ENCODE measurements around the gene LRRIQ3.
"Not testable (repeated sequence)": the region's sequence is repeated elsewhere in the genome, so short reads cannot be mapped to it uniquely, and the experiment has no call there.

LRRIQ3 gene

DNA sequence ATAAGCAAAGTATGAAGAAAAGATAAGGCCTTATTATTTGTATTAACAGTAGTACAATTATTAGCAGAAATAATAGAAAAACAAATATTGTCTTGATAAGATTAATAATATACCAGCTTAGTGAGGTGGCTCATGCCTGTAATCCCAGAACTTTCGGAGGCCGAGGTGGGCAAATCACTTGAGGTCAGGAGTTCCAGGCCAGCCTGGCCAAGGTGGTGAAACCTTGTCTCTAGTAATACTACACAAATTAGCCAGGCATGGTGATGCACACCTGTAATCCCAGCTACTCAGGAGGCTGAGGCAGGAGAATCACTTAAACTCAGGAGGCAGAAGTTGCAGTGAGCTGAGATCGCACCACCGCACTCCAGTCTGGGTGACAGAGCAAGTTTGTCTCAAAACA, 80.6 kb downstream of the LRRIQ3 start:
- H3K27ac ChIP-seq, H3K4me3 ChIP-seq: not testable (repeated sequence)

DNA sequence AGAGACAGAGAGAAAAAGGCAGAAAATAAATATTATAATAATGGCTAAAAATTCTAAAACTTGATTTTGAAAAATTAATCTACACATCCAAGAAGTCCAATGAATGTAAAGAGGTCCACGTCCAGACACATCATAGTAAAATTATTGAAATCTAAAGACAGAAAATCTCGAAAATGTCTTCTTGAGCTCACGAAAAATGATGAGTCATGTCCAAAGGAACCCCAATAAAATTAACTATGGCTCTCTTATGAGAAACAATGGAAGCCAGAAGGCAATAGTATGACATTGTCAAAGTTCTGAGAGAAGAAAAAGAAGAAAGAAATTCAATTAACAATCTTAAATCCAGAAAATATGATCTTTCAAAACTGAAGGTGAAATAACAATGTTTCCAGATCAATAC, 84.6 kb downstream of the LRRIQ3 start:
- Histone ChIP-seq H3K4me3 (no peak overlapping the region), H3K27ac (no peak overlapping the region)

GRCh38 chr1:74107394-74107793, 90.6 kb downstream of the LRRIQ3 start:
- Histone ChIP-seq H3K4me3 (no peak overlapping the region), H3K27ac (no peak overlapping the region)

GRCh38 chr1:74091371-74091770, 106.6 kb downstream of the LRRIQ3 start:
- Histone ChIP-seq H3K27ac (no peak overlapping the region), H3K4me3 (no peak overlapping the region)

DNA sequence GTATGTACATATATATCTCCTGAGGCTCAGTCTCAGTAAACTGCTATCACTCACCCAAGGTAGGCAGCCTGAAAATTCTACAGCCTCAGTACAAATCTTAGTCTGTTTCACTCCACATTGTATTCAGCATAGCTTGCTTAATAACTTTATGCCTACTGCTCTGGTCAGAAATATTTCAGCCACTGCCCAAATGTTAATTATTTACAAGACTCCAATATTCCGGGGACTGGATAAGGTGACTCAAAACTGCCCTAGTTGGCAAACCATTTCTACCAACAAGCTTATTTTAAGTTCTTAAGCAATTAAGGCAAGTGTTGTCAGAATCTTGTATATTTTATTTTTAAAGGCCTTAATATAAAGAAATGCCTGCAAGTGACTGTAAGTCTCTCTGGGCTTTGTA, 114.8 kb downstream of the LRRIQ3 start:
- Histone ChIP-seq H3K4me3 (no peak overlapping the region), H3K27ac (no peak overlapping the region)

DNA sequence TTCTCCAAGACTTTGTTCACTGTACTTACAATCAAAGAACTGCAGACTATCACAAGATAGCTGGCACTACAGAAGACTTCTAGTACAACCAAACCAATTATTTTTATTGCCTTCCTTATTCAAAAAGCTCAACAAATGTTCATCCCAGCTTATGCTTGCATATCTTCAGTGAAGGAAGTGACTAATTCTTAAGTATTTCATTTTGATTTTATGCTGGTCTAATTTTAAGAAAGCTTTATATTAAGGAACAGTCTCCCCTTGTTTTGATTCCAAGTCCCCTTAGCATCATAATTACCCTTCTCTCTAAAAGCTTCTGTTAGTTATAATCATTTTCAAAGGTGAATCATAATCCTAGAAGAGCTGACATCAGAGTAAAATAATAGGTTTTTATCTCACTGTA, 132.9 kb downstream of the LRRIQ3 start:
- Histone ChIP-seq H3K27ac (no peak overlapping the region), H3K4me3 (no peak overlapping the region)

DNA sequence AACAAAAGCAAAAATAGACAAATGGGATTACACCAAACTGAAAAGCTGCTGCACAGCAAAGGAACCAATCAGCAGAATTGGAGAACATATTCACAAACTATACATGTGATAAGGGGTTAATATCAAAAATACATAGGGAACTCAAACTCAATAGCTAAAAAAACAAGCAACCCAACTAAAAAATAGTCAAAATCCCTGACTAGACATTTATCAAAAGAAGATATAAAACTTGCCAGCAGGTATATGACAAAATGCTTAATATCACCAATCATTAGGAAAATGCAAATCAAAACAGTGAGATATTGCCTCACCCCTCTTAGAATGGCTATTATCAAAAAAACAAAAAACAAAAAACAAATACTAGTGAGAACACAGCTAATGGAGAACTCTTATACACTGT, 140.3 kb downstream of the LRRIQ3 start:
- Histone ChIP-seq H3K27ac (no peak overlapping the region), H3K4me3 (no peak overlapping the region)

DNA sequence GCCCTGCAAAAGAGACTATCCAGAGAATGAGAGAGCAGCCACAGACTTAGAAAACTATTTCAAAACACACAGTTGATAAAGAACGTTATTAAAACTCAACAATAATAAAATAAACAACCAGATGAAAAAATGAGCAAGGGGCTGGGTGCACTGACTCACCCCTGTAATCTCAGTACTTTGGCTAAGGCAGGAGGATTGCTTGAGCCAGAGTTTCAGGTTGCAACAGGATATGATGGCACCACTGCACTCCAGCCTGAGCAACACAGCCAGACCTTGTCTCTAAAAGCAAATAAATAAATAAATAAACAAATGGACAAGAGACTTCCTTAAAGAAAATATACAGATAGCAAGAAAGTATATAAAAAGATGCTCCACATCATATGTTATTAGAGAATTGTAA, 144.6 kb downstream of the LRRIQ3 start:
- Histone ChIP-seq H3K27ac (no peak overlapping the region), H3K4me3 (no peak overlapping the region)

GRCh38 chr1:74050386-74050785, 147.6 kb downstream of the LRRIQ3 start:
- H3K27ac ChIP-seq = no peak overlapping the region
- H3K4me3 ChIP-seq = no peak overlapping the region

GRCh38 chr1:74038042-74038441, 159.9 kb downstream of the LRRIQ3 start:
- H3K4me3 ChIP-seq = no peak overlapping the region
- no peak overlapping the region for H3K27ac ChIP-seq

DNA sequence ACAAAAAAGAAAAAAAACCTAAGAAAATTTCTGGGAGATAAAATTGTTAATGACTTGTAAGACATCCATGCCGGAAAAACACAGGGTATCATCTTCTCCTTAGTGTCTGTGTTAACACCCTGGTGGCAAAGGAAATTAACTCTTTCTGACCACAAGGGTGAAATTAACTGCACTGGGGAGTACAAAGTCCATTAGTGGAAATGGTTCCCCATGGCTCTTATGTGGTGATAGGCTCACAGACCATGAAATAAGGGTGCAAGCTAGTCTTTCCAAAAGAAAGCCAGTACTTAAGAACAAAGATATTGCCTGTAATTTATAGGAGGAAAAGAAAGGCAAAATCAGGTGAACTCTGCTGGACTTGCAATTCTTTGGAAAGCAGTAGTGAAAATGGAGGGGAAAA, 185.4 kb downstream of the LRRIQ3 start:
- H3K27ac ChIP-seq = no peak overlapping the region
- H3K4me3 ChIP-seq = no peak overlapping the region

DNA sequence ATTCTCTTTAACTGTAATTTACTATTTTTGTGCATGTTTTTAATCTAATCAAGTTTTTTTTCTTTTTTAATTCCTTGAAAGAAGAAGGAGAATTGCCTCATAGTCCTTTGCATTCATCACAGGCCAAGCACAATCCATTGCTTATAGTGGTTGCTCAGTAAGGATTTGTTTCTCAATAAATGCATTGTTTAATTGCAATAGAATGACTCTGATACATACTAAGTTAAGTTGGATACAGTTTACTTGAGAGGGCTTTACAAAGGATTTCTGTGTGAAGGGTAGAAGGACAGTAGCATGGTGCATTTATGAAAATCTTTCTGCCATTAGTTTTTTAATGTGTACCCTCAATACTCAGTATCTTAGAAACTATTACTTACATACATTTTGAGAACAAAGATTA, 186.2 kb downstream of the LRRIQ3 start:
- Histone ChIP-seq H3K4me3 (no peak overlapping the region), H3K27ac (no peak overlapping the region)

GRCh38 chr1:74010206-74010605, 187.8 kb downstream of the LRRIQ3 start:
- H3K27ac ChIP-seq = no peak overlapping the region
- H3K4me3 ChIP-seq = no peak overlapping the region

GRCh38 chr1:74005533-74005932, 192.4 kb downstream of the LRRIQ3 start:
- no peak overlapping the region for H3K27ac ChIP-seq
- H3K4me3 ChIP-seq = no peak overlapping the region

DNA sequence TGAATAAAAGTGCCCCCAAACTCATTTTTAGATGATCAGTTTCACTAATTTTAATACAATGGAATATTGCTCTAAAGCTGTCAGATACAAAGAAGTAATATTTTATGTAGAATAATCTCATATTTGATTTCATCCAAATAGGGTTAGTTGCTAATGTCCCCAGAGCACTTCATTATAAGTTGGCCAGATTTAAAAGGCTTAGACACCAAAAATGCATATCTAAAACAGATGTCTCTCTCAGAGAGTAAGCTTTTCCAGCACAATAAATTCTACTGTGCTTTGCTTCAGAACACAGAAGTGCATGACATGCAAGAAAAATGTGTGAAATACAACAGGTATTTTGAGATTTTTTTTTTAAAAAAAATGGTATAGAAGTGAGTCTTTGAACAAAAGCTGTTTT, 194.2 kb downstream of the LRRIQ3 start:
- Histone ChIP-seq H3K4me3 (no peak overlapping the region), H3K27ac (no peak overlapping the region)

DNA sequence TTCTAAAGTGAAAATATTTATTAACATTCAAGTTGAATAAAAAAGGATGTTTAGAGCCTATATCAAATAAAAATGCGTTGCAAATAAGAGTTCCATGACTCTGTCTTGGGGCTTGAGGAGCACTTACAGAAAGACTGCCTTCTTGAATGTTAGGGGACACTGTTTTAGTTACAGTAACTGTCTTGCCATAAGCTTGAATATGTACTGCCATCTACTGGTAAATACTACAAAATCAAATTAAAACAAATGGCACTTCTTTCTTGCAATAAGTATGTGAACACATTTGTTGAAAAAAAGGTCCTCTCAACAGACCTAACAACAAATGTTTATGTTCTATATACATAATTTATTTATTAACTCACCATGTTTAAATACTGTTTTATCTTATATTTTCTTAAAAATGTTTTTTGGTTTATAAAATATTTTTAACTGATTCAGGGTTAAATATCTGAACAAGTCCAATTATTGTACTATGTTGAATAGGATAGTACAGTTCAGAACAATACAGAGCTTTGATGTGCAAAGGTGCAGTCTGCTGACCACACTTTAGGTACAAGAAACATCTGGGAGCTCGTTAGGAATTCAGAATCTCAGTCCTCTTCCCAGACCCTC, 199.5 kb downstream of the LRRIQ3 start:
- H3K27ac ChIP-seq = no peak overlapping the region
- no peak overlapping the region for H3K4me3 ChIP-seq

DNA sequence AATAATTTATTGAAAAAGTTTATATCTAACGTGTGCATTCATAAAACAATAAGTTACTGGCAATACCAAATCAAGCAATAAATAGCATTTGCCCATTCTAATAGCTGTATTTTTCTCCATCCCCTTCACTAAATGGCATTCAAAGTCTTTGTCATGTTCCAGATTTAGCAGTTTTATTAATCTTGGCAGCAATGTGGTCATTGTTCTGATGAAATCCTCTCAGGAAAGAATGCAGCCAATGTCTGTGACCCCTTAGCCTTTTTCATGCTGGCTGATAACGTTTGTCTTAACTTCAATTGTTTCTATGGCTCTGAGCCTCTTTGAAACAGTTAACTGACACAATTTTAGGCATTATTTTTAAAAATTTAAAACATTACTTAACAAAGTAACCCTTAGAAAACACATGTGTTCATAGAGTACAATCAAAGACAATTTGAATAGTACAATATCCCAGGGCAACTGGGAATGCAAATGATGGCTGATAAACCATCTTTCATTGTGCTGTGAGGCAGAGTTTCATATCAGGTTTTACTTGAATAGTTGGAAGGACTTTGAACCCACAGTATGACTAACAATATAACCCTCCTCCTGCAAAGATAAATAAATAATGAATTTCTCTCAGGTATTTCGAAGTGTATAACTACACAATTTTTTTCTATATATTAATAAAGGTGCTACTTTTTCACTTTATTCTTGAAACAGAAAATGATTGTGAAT, 217.5 kb downstream of the LRRIQ3 start:
- no peak overlapping the region for H3K27ac ChIP-seq

DNA sequence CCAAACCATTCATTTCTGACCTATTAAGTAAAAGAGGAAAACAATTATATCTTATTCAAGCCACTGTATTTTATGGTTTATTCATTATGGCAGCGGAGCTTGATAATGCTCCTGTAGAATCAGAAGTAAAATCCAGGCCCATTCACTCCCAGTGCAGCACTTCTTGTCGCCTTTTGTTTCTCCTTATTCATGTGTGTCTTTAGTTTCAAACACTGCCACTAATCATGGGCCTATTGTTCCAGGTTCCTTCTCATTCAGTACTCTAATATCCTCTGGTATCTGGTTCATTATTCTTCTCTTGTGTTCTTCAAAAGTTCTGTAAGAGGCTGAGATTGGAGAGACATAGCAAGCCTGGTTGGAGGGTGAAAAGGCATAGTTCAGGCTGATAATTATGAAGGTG, 218.3 kb downstream of the LRRIQ3 start:
- no peak overlapping the region for H3K4me3 ChIP-seq
- no peak overlapping the region for H3K27ac ChIP-seq

More for the DNA sequence above, 217.5 kb downstream of the LRRIQ3 start:
- no peak overlapping the region for H3K4me3 ChIP-seq

DNA sequence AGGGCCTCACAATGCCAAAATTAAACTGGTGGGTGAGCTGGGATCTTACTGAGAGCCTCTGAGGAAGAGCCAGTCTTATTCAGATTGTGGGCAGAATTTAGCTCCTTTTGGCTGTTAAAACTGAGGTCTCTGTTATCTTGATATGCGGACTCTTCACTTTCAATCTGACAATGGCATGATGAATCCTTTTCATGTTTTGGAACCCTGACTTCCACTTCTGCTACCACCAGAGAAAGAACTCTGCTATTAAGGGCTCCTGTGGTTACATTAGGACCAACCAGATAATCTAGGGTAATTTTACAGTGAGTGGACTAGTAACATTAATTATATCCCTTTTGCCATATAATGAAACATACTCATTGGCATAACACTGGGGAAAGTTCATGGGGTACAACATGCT, 219.0 kb downstream of the LRRIQ3 start:
- H3K4me3 ChIP-seq = no peak overlapping the region
- H3K27ac ChIP-seq = no peak overlapping the region

Data from skin epidermis (tissue), 12 donors.